ENCODE results near the gene CMSS1.

Gene CMSS1

GRCh38 chr3:100097919-100098783, 280.5 kb downstream of the CMSS1 start:
- Histone ChIP-seq H2AFZ (ENCODE audit: low read length, unreplicated experiment) (no peak overlapping the region), H3K36me3 (ENCODE audit: insufficient read depth, low read length) (no peaks in the 10 kb centered on the region), H3K27me3 (ENCODE audit: insufficient read depth, low read length) (no peaks in the 10 kb centered on the region)

DNA sequence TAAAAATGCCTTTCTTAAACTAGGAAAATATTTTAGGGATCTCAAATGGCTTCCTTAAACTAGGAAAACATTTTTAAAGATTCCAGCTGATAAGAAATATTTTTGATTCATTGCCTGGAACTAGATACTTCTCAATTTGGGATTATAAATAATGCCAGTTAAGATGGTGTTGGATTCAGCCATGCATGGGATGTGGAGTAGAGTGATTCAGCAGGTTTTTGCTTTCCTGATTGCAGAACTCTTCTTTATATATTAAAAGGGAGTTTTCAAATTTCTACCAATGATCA, 281.1 kb downstream of the CMSS1 start:
- no peak overlapping the region for H2AFZ ChIP-seq (ENCODE audit: low read length, unreplicated experiment)
- H3K27ac ChIP-seq (ENCODE audit: low read depth, low read length) = no peak overlapping the region
- no peaks in the 10 kb centered on the region for H3K36me3 ChIP-seq (ENCODE audit: insufficient read depth, low read length)

More at GRCh38 chr3:100097919-100098783, 280.5 kb downstream of the CMSS1 start:
- no peaks in the 10 kb centered on the region for H3K79me2 ChIP-seq (ENCODE audit: control insufficient read depth, insufficient read depth, low read length, unreplicated experiment)
- peaks cover 5% of the 10 kb centered on the region for H3K4me1 ChIP-seq (ENCODE audit: control insufficient read depth, insufficient read depth, low read length, unreplicated experiment)
- H3K27ac ChIP-seq (ENCODE audit: low read depth, low read length) = no peak overlapping the region
- no peak overlapping the region for H3K4me3 ChIP-seq (ENCODE audit: low read depth, low read length)

GRCh38 chr3:100099621-100100020, 282.0 kb downstream of the CMSS1 start:
- no peak overlapping the region for H2AFZ ChIP-seq (ENCODE audit: low read length, unreplicated experiment)
- no peaks in the 10 kb centered on the region for H3K36me3 ChIP-seq (ENCODE audit: insufficient read depth, low read length)
- no peaks in the 10 kb centered on the region for H3K79me2 ChIP-seq (ENCODE audit: control insufficient read depth, insufficient read depth, low read length, unreplicated experiment)
- peaks cover 8% of the 10 kb centered on the region for H3K4me1 ChIP-seq (ENCODE audit: control insufficient read depth, insufficient read depth, low read length, unreplicated experiment)
- H3K4me3 ChIP-seq (ENCODE audit: low read depth, low read length) = no peak overlapping the region
- H3K27ac ChIP-seq (ENCODE audit: low read depth, low read length) = no peak overlapping the region
- H3K27me3 ChIP-seq (ENCODE audit: insufficient read depth, low read length) = no peaks in the 10 kb centered on the region

More for the DNA sequence above, 281.1 kb downstream of the CMSS1 start:
- Histone ChIP-seq H3K4me1 (ENCODE audit: control insufficient read depth, insufficient read depth, low read length, unreplicated experiment) (peaks cover 2% of the 10 kb centered on the region), H3K27me3 (ENCODE audit: insufficient read depth, low read length) (no peaks in the 10 kb centered on the region), H3K79me2 (ENCODE audit: control insufficient read depth, insufficient read depth, low read length, unreplicated experiment) (no peaks in the 10 kb centered on the region), H3K4me3 (ENCODE audit: low read depth, low read length) (no peak overlapping the region)

DNA sequence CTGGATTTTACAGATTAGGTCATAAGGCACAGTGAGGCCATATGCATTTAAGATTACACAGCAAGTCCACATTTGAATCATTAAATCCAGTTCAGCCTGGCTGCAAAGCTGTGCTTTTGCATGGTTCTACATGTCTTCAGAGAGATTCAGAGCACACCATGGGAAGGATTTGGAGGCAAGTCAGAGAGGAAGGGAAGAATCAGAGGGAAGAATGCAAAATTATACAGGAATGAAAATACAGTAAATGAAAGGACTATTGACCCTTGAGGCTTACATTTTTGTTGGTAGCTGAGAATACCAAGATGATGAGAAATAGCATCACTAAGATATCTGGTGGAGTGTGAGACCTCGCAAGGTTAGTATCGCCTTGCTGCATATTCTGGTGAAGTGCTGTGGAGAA, 282.8 kb downstream of the CMSS1 start:
- no peak overlapping the region for H3K27ac ChIP-seq (ENCODE audit: low read depth, low read length)
- no peak overlapping the region for H3K4me3 ChIP-seq (ENCODE audit: low read depth, low read length)
- H3K79me2 ChIP-seq (ENCODE audit: control insufficient read depth, insufficient read depth, low read length, unreplicated experiment) = no peaks in the 10 kb centered on the region
- peaks cover 14% of the 10 kb centered on the region for H3K4me1 ChIP-seq (ENCODE audit: control insufficient read depth, insufficient read depth, low read length, unreplicated experiment)
- H3K36me3 ChIP-seq (ENCODE audit: insufficient read depth, low read length) = no peaks in the 10 kb centered on the region
- H2AFZ ChIP-seq (ENCODE audit: low read length, unreplicated experiment) = no peak overlapping the region
- no peaks in the 10 kb centered on the region for H3K27me3 ChIP-seq (ENCODE audit: insufficient read depth, low read length)

DNA sequence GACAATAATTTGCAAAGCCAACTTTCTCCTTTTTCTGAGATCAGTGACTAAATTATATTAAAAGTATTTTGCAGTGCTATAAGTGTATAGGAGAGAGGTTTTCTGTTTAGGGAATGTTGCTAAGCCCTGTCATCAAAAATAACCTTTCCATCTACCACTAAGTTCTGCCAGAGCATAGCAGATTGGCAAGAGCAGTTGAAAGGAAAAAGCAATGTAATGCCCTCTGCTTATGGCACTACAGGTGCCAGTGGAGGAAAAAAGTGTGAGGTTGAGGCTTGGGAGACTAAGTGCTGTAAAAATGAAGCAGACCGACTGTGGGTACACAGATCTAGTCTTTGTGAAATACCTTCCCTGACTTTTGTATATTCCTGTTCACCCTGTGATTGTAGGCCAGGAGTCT, 285.1 kb downstream of the CMSS1 start:
- peaks cover 33% of the 10 kb centered on the region for H3K4me1 ChIP-seq (ENCODE audit: control insufficient read depth, insufficient read depth, low read length, unreplicated experiment)
- H3K79me2 ChIP-seq (ENCODE audit: control insufficient read depth, insufficient read depth, low read length, unreplicated experiment) = no peaks in the 10 kb centered on the region
- H2AFZ ChIP-seq (ENCODE audit: low read length, unreplicated experiment) = no peak overlapping the region
- H3K27ac ChIP-seq (ENCODE audit: low read depth, low read length) = no peak overlapping the region
- H3K27me3 ChIP-seq (ENCODE audit: insufficient read depth, low read length) = no peaks in the 10 kb centered on the region
- H3K36me3 ChIP-seq (ENCODE audit: insufficient read depth, low read length) = no peaks in the 10 kb centered on the region
- H3K4me3 ChIP-seq (ENCODE audit: low read depth, low read length) = no peak overlapping the region

DNA sequence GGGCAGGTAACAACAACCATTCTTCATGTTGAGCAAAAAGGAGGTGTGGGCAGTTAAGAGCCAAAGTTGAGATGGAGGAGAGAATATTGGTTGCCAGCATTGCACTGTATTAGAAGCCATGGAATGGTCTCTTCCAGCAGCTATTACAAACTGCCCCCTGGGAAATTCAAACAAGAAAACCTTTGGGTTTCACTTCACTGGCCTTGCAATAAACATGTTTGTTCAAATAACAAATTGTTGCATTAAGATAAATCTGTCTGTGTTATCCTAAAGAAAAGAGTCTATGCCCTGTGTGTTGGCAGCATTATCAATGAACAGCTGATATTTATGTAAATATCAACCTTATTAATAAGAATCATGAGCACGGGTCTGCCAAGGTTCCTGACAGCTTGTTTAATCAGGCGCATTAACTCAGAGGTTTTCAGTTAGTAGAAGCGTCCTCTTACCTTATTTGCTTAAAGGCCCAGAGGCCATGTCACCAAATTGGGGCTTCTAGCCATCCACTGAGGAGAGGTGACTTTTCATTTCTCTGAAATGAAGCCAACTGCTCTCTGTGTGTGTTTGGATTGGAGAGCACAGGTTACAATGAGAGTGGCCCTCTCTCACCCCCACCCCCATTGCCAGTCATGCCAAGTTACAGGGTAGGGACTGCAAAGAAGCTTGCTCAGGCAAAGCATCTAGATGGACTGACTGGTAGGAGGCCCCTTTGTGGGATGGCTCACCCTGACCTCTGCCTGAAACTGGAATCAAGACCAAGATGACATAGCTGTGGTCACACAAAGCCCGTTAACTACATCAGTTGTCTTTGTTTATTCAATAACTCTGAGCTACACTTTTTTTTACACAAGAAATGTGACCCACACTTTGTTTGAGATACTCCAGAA, 286.1 kb downstream of the CMSS1 start:
- Histone ChIP-seq H3K4me1 (ENCODE audit: control insufficient read depth, insufficient read depth, low read length, unreplicated experiment) (peaks cover 33% of the 10 kb centered on the region), H3K36me3 (ENCODE audit: insufficient read depth, low read length) (no peaks in the 10 kb centered on the region), H2AFZ (ENCODE audit: low read length, unreplicated experiment) (no peak overlapping the region), H3K27me3 (ENCODE audit: insufficient read depth, low read length) (no peaks in the 10 kb centered on the region), H3K79me2 (ENCODE audit: control insufficient read depth, insufficient read depth, low read length, unreplicated experiment) (no peaks in the 10 kb centered on the region), H3K27ac (ENCODE audit: low read depth, low read length) (no peak overlapping the region), H3K4me3 (ENCODE audit: low read depth, low read length) (no peak overlapping the region)

DNA sequence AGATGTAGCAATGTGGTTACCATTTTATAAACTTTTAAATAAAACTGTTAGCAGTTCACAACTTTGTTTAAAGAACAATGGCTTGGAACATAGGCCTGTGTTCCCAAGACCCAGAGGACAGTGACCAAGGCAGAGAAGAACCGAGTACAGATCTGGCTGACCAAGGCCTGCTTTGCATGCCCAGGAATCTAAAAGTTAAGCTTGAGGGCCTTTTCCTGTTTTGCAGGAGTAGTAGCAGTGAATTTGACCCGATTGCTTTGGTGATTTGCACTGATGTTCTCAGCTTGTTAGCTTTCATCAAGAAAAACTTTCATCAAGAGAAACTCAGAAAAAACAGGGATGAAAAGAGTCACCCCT, 286.8 kb downstream of the CMSS1 start:
- Histone ChIP-seq H3K27ac (ENCODE audit: low read depth, low read length) (no peak overlapping the region), H3K79me2 (ENCODE audit: control insufficient read depth, insufficient read depth, low read length, unreplicated experiment) (no peaks in the 10 kb centered on the region), H3K36me3 (ENCODE audit: insufficient read depth, low read length) (no peaks in the 10 kb centered on the region), H3K4me3 (ENCODE audit: low read depth, low read length) (no peak overlapping the region), H3K27me3 (ENCODE audit: insufficient read depth, low read length) (no peaks in the 10 kb centered on the region), H3K4me1 (ENCODE audit: control insufficient read depth, insufficient read depth, low read length, unreplicated experiment) (peaks cover 33% of the 10 kb centered on the region), H2AFZ (ENCODE audit: low read length, unreplicated experiment) (no peak overlapping the region)

GRCh38 chr3:100104817-100105413, 287.3 kb downstream of the CMSS1 start:
- no peak overlapping the region for H3K4me3 ChIP-seq (ENCODE audit: low read depth, low read length)
- no peaks in the 10 kb centered on the region for H3K79me2 ChIP-seq (ENCODE audit: control insufficient read depth, insufficient read depth, low read length, unreplicated experiment)
- no peaks in the 10 kb centered on the region for H3K27me3 ChIP-seq (ENCODE audit: insufficient read depth, low read length)
- H3K36me3 ChIP-seq (ENCODE audit: insufficient read depth, low read length) = no peaks in the 10 kb centered on the region
- H3K4me1 ChIP-seq (ENCODE audit: control insufficient read depth, insufficient read depth, low read length, unreplicated experiment) = peaks cover 33% of the 10 kb centered on the region
- peak overlapping the region; percentile 49 for H2AFZ ChIP-seq (ENCODE audit: low read length, unreplicated experiment)
- no peak overlapping the region for H3K27ac ChIP-seq (ENCODE audit: low read depth, low read length)

DNA sequence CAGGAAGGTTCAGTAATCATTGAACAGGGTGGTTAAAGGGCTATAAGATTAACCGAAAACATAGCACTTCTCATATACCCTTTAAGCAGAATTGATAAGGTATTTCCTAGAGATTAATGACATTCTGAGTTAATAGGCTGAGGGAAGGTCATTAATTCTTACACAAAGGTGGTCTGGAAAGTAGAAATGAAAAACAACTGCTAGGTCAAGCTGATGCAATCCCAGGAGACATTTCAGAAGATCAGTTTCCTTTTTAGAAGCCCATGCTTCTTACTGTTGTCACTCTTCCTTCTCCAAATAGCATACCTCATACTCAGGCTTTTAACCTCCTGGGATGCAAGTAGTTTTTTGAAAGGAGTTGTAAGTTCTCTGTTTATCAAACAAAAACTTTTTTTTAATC, 287.8 kb downstream of the CMSS1 start:
- Histone ChIP-seq H3K4me1 (ENCODE audit: control insufficient read depth, insufficient read depth, low read length, unreplicated experiment) (peaks cover 33% of the 10 kb centered on the region), H3K4me3 (ENCODE audit: low read depth, low read length) (no peak overlapping the region), H3K27me3 (ENCODE audit: insufficient read depth, low read length) (no peaks in the 10 kb centered on the region), H3K27ac (ENCODE audit: low read depth, low read length) (no peak overlapping the region), H3K79me2 (ENCODE audit: control insufficient read depth, insufficient read depth, low read length, unreplicated experiment) (no peaks in the 10 kb centered on the region), H2AFZ (ENCODE audit: low read length, unreplicated experiment) (peak overlapping the region; percentile 49), H3K36me3 (ENCODE audit: insufficient read depth, low read length) (no peaks in the 10 kb centered on the region)

DNA sequence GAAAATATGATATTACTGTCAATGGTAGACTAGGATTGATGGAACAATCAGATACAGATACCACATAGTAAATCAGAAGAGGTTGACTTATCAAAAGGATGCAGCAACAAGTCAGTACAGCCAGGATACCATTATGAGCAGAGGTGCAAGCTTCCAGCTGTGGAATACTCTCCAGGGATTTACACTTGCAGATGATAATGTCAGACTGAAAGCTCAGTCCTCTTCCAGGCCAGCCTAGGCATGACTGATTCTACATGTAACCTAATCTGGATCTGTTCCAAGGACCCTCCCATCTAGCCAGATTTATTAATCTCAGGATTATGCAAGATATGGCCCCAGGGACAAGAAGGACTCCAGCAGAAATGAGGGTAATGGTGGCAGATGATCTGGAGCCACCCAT, 288.4 kb downstream of the CMSS1 start:
- no peak overlapping the region for H3K4me3 ChIP-seq (ENCODE audit: low read depth, low read length)
- no peak overlapping the region for H3K27ac ChIP-seq (ENCODE audit: low read depth, low read length)
- no peak overlapping the region for H2AFZ ChIP-seq (ENCODE audit: low read length, unreplicated experiment)
- no peaks in the 10 kb centered on the region for H3K27me3 ChIP-seq (ENCODE audit: insufficient read depth, low read length)
- H3K4me1 ChIP-seq (ENCODE audit: control insufficient read depth, insufficient read depth, low read length, unreplicated experiment) = peaks cover 33% of the 10 kb centered on the region
- no peaks in the 10 kb centered on the region for H3K79me2 ChIP-seq (ENCODE audit: control insufficient read depth, insufficient read depth, low read length, unreplicated experiment)
- no peaks in the 10 kb centered on the region for H3K36me3 ChIP-seq (ENCODE audit: insufficient read depth, low read length)

All from ACC112 (cell line).